MV-4-11 (cell line): ENCODE measurements around the gene TLR9.

Experiments
- DNase-seq: peaks from one replicate; lab custom pipeline; 2025; lab: John Stamatoyannopoulos, UW

The TLR9 gene

GRCh38 chr3:52246728-52247408 lies 21.4 kb upstream of the TLR9 start:
- DNase-seq = peak; percentile 38

- DNase-seq = no peak
Observed at GRCh38 chr3:52246264-52246620, 20.8 kb upstream of the TLR9 start.

- DNase-seq = no peak
Observed at GRCh38 chr3:52245322-52246263, 20.1 kb upstream of the TLR9 start, which contains the start of gene PPM1M. Gene PPM1M (plus strand): TSS chr3:52245759. CDS start chr3:52245825, 66 bp downstream.

GRCh38 chr3:52243791-52244628 lies 18.6 kb upstream of the TLR9 start:
- peak; percentile 95 for DNase-seq

GRCh38 chr3:52242039-52242438 lies 16.6 kb upstream of the TLR9 start:
- DNase-seq = no peak

GRCh38 chr3:52240886-52241370 lies 15.5 kb upstream of the TLR9 start:
- DNase-seq = no peak

- peak; percentile 87 for DNase-seq
Observed at GRCh38 chr3:52240059-52240885, 14.8 kb upstream of the TLR9 start.

GRCh38 chr3:52238761-52239701 lies 13.6 kb upstream of the TLR9 start, which contains the start of gene TWF2:
Gene TWF2 (minus strand): TSS chr3:52239158. CDS start chr3:52239016, 142 bp downstream.
- peak; percentile 64 for DNase-seq

- peak; percentile 7 for DNase-seq
Observed at GRCh38 chr3:52238193-52238760, 12.8 kb upstream of the TLR9 start.

GRCh38 chr3:52237657-52238172 lies 12.3 kb upstream of the TLR9 start:
- DNase-seq = peak; percentile 65

- DNase-seq = no peak
Observed at GRCh38 chr3:52237006-52237656, 11.7 kb upstream of the TLR9 start.

GRCh38 chr3:52236424-52236886 lies 11.0 kb upstream of the TLR9 start:
- DNase-seq = no peak

- no peak for DNase-seq
Observed at GRCh38 chr3:52234516-52235447, 9.3 kb upstream of the TLR9 start.

GRCh38 chr3:52233968-52234367 lies 8.5 kb upstream of the TLR9 start:
- no peak for DNase-seq

- DNase-seq = no peak
Observed at GRCh38 chr3:52233108-52233591, 7.7 kb upstream of the TLR9 start.

GRCh38 chr3:52232279-52233107 lies 7.0 kb upstream of the TLR9 start:
- DNase-seq = peak; percentile 16
